ENCODE results near the gene ARL10. TPM values are rescaled to one million over a fixed set of nuclear protein-coding genes. Genes with fewer than 3 reads are reported as not detected.
"Not testable (repeated sequence)": the region's sequence is repeated elsewhere in the genome, so short reads cannot be mapped to it uniquely, and the experiment has no call there.

Gene ARL10
- total RNA-seq, 1 experiment from 2014 or later = 3.3 TPM

DNA sequence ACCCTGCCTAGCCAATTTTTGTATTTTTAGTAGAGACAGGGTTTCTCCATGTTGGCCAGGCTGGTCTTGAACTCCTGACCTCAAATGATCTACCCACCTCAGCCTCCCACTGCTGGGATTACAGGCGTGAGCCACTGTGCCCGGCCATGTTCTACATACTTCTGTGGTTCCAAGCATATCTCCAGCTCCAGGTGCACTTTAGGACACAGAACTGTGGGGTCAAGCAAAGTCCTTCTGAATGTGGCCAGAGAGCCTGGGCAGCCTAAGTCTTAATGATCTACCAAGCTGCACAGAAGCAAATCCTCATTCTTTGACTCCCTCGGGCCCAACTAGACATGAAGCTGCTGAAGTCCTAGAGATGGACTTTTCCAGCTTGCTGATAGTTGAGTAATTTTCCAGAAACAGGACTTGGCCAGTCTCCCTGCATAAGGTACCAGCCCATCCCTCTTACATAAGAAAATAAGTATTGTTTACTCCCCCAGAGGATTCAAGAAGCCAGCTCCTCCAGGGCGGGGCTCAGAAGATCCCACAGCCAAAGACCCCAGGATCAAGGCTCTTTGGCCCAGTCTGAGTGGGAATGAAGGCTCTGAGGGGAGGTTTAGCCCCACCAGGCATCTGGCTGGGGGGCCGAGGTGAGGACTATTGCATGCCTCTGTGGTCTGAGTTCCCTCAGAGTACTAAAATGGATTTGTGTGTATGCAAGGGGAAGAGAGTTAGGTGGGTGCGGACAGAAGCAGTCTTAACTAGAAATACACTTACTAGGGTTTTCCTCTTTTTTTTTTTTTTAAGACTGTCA is 42.4 kb downstream of the ARL10 start:
- Histone ChIP-seq H3K36me3 (replicated peaks; ENCODE audit: control insufficient read depth, insufficient read depth, low read length) (no peaks in the 10 kb centered on the region; the same call in 1 of the 2 replicates), H3K4me3 (ENCODE audit: insufficient read depth, low read depth, low read length) (no peak overlapping the region), H3K27me3 (ENCODE audit: control insufficient read depth, insufficient read depth, low read length) (no peaks in the 10 kb centered on the region)
- peak; percentile 8 for DNase-seq

- H3K27me3 ChIP-seq (ENCODE audit: control insufficient read depth, insufficient read depth, low read length); H3K4me3 ChIP-seq (ENCODE audit: insufficient read depth, low read depth, low read length); DNase-seq; H3K36me3 ChIP-seq (replicated peaks; ENCODE audit: control insufficient read depth, insufficient read depth, low read length): not testable (repeated sequence)
Observed at GRCh38 chr5:176408252-176408573, 42.9 kb downstream of the ARL10 start.

DNA sequence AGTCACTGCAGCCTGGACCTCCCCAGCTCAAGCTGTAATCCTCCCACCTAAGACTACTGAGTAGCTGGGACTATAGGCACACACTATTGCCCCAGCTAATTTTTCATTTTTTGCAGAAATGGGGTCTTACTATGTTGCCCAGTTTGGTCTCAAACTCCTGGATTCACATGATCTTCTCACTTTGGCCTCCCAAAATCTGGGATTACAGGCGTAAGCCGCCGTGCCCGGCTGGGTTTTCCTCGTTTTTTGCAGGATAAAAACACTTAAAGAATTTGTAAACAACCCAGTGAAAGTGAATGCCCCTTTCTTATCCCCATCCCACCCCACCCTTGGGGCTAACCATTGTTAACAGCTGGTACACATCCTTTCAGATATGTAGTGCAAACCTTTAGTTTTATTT is 43.3 kb downstream of the ARL10 start:
- H3K36me3 ChIP-seq (replicated peaks; ENCODE audit: control insufficient read depth, insufficient read depth, low read length) = no peaks in the 10 kb centered on the region; the same call in 1 of the 2 replicates
- H3K27me3 ChIP-seq (ENCODE audit: control insufficient read depth, insufficient read depth, low read length) = no peaks in the 10 kb centered on the region
- no peak overlapping the region for H3K4me3 ChIP-seq (ENCODE audit: insufficient read depth, low read depth, low read length)
- DNase-seq = no peak

- Histone ChIP-seq H3K36me3 (replicated peaks; ENCODE audit: control insufficient read depth, insufficient read depth, low read length) (no peaks in the 10 kb centered on the region; the same call in 1 of the 2 replicates), H3K4me3 (ENCODE audit: insufficient read depth, low read depth, low read length) (no peak overlapping the region), H3K27me3 (ENCODE audit: control insufficient read depth, insufficient read depth, low read length) (no peaks in the 10 kb centered on the region)
- peak; percentile 8 for DNase-seq
Observed at GRCh38 chr5:176409765-176410164, 44.5 kb downstream of the ARL10 start.

- Histone ChIP-seq H3K36me3 (replicated peaks; ENCODE audit: control insufficient read depth, insufficient read depth, low read length) (no peaks in the 10 kb centered on the region; the same call in 1 of the 2 replicates), H3K27me3 (ENCODE audit: control insufficient read depth, insufficient read depth, low read length) (no peaks in the 10 kb centered on the region), H3K4me3 (ENCODE audit: insufficient read depth, low read depth, low read length) (no peak overlapping the region)
- DNase-seq = peak; percentile 54
Observed at GRCh38 chr5:176410486-176411180, 45.3 kb downstream of the ARL10 start.

GRCh38 chr5:176412517-176413254 is 47.4 kb downstream of the ARL10 start:
- DNase-seq = peak; percentile 15
- Histone ChIP-seq H3K36me3 (replicated peaks; ENCODE audit: control insufficient read depth, insufficient read depth, low read length) (no peaks in the 10 kb centered on the region; the same call in 1 of the 2 replicates), H3K4me3 (ENCODE audit: insufficient read depth, low read depth, low read length) (no peak overlapping the region), H3K27me3 (ENCODE audit: control insufficient read depth, insufficient read depth, low read length) (no peaks in the 10 kb centered on the region)

GRCh38 chr5:176413255-176413565 is 47.9 kb downstream of the ARL10 start:
- Histone ChIP-seq H3K36me3 (replicated peaks; ENCODE audit: control insufficient read depth, insufficient read depth, low read length) (no peaks in the 10 kb centered on the region), H3K27me3 (ENCODE audit: control insufficient read depth, insufficient read depth, low read length) (no peaks in the 10 kb centered on the region), H3K4me3 (ENCODE audit: insufficient read depth, low read depth, low read length) (no peak overlapping the region)
- peak; percentile 18 for DNase-seq

DNA sequence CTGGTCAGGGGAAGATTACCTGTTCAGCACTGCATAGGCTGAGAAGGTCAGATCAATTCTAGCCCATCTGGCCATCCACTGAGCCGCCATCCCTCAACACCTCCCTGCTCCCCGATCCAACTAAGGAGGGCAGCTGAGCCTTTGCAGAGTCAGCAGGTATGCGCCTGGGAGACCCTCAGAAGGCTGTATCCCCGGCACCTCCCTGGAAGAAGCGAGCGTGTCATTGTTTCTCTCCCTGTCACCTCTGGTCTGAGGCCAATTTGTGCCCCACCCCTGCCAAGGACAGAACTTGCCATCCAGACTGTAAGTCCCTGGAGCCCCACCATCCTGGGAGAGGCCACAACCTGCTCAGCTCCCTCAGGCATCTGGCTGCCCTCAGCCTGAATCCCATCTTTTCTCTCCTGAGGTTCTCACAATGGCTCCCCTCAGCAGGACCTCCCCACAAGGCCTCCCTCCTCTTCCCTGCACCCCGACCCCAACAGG is 48.5 kb downstream of the ARL10 start:
- Histone ChIP-seq H3K27me3 (ENCODE audit: control insufficient read depth, insufficient read depth, low read length) (no peaks in the 10 kb centered on the region), H3K36me3 (replicated peaks; ENCODE audit: control insufficient read depth, insufficient read depth, low read length) (no peaks in the 10 kb centered on the region), H3K4me3 (ENCODE audit: insufficient read depth, low read depth, low read length) (no peak overlapping the region)
- DNase-seq = peak; percentile 11

DNA sequence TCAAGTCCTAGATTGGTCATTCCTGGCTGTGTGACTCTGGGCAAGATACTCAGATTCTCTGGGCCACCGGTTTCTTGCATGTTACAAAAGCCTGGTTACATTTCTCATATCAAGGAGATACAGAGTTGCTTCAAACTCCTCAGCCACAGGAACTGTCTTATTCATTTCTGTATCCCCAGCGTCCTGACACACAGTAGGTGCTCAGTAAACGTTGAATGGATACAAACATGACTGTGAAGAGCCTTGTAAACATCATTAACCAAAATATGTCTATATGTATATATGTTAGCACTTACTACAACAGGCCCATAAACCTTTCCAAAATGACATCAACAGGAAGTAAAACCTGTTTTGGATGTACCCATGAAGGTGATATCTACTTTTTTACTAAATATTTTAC is 49.4 kb downstream of the ARL10 start:
- H3K27me3 ChIP-seq (ENCODE audit: control insufficient read depth, insufficient read depth, low read length) = no peaks in the 10 kb centered on the region
- H3K36me3 ChIP-seq (replicated peaks; ENCODE audit: control insufficient read depth, insufficient read depth, low read length) = no peaks in the 10 kb centered on the region
- DNase-seq = no peak
- H3K4me3 ChIP-seq (ENCODE audit: insufficient read depth, low read depth, low read length) = no peak overlapping the region

DNA sequence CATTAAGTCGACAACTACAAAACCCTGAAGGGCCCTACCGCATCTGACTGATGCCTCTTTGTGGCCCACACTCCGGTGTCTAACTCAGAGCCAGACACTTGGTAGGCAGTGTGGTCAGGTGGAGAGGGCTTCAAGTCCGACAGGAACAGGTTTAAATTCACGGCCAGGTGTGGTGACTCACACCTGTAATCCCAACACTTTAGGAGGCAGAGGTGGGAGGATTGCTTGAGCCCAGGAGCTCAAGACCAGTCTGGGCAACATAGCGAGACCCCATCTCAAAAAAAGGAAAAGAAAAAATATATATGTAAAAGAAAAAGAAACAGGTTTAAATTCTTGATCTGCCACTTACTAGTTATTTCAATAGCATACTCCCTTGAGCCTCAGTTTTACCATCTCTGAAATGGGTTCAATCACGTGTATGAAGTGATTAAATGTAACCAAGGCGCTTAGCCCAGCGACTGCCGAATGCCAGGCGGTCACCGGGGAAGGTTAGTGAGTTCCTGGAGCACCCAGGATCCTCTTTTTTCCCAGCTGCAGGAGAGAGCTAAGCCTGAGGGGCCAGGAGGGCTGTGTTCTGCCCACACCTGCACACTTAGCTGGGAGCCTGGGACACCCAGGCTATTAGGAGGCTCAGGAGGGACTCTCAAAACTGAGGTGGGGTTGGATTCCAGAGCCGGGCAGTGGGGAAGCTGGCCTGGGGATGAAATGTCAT is 50.1 kb downstream of the ARL10 start:
- no peak for DNase-seq
- Histone ChIP-seq H3K27me3 (ENCODE audit: control insufficient read depth, insufficient read depth, low read length) (no peaks in the 10 kb centered on the region), H3K36me3 (replicated peaks; ENCODE audit: control insufficient read depth, insufficient read depth, low read length) (no peaks in the 10 kb centered on the region), H3K4me3 (ENCODE audit: insufficient read depth, low read depth, low read length) (peak overlapping the region; percentile 71)

GRCh38 chr5:176415952-176416924 is 51.0 kb downstream of the ARL10 start, which contains the start of gene CLTB:
Gene CLTB (minus strand): TSS chr5:176416539. CDS start chr5:176416363, 176 bp downstream.
- DNase-seq = peak; percentile 98
- Histone ChIP-seq H3K4me3 (ENCODE audit: insufficient read depth, low read depth, low read length) (peak within 1 kb of the TSS; percentile 71), H3K27me3 (ENCODE audit: control insufficient read depth, insufficient read depth, low read length) (no peaks in the 10 kb centered on the region), H3K36me3 (replicated peaks; ENCODE audit: control insufficient read depth, insufficient read depth, low read length) (no peaks in the 10 kb centered on the region)

GRCh38 chr5:176416965-176417364 is 51.7 kb downstream of the ARL10 start:
- Histone ChIP-seq H3K4me3 (ENCODE audit: insufficient read depth, low read depth, low read length) (no peak overlapping the region), H3K27me3 (ENCODE audit: control insufficient read depth, insufficient read depth, low read length) (no peaks in the 10 kb centered on the region), H3K36me3 (replicated peaks; ENCODE audit: control insufficient read depth, insufficient read depth, low read length) (no peaks in the 10 kb centered on the region)
- DNase-seq = no peak

- no peak overlapping the region for H3K4me3 ChIP-seq (ENCODE audit: insufficient read depth, low read depth, low read length)
- no peak for DNase-seq
- no peaks in the 10 kb centered on the region for H3K36me3 ChIP-seq (replicated peaks; ENCODE audit: control insufficient read depth, insufficient read depth, low read length)
- no peaks in the 10 kb centered on the region for H3K27me3 ChIP-seq (ENCODE audit: control insufficient read depth, insufficient read depth, low read length)
Observed at GRCh38 chr5:176418251-176418650, 53.0 kb downstream of the ARL10 start.
